ENCODE data around the gene SIRT3. TPM values are rescaled to one million over a fixed set of nuclear protein-coding genes. Genes with fewer than 3 reads are reported as not detected.

Gene SIRT3
- total RNA-seq, 1 experiment from 2014 or later = 13.9 TPM

GRCh38 chr11:256952-257737 is 21.0 kb upstream of the SIRT3 start:
- TF ChIP-seq CTCF (conservative IDR thresholded peaks at IDR 0.05) = no peak
- WGBS (ENCODE audit: extremely low coverage, insufficient read length, low lambda C conversion rate) = no CpG with 5 or more reads among the region's 14 CpGs
- Histone ChIP-seq H3K79me1 (ENCODE audit: insufficient read depth, low read depth, low read length, poor library complexity, severe bottlenecking) (no peaks in the 10 kb centered on the region), H2BK15ac (ENCODE audit: low read depth, low read length) (no peak overlapping the region), H3K4me2 (ENCODE audit: insufficient read depth, insufficient read length, low read length) (no peak overlapping the region), H3K79me2 (ENCODE audit: insufficient read depth, low read length) (no peaks in the 10 kb centered on the region), H3K27me3 (ENCODE audit: insufficient read depth, low read length) (no peaks in the 10 kb centered on the region), H4K20me1 (ENCODE audit: control insufficient read depth, insufficient read depth, insufficient read length) (no peaks in the 10 kb centered on the region), H3K23ac (ENCODE audit: insufficient read length, low read depth, low read length) (no peak overlapping the region), H3K9me3 (ENCODE audit: control insufficient read depth, low read depth, low read length) (no peaks in the 10 kb centered on the region), H4K8ac (replicated peaks; ENCODE audit: insufficient read length, low read depth, low read length) (no peak overlapping the region), H3K27ac (ENCODE audit: insufficient read length, low read depth, low read length) (no peak overlapping the region), H3T11ph (ENCODE audit: low read length) (no peak overlapping the region), H4K5ac (ENCODE audit: insufficient read length, low read depth, low read length) (no peak overlapping the region), H3K4ac (ENCODE audit: low read depth, low read length) (no peak overlapping the region), H2AFZ (ENCODE audit: low read length) (no peak overlapping the region), H2BK120ac (ENCODE audit: low read depth, low read length, poor library complexity, severe bottlenecking) (no peak overlapping the region), H2BK12ac (ENCODE audit: insufficient read length, low read depth, low read length) (no peak overlapping the region), H3K9ac (ENCODE audit: extremely low read depth, insufficient read length, low read length) (no peak overlapping the region), H4K91ac (ENCODE audit: insufficient read length, low read depth, low read length) (no peak overlapping the region), H3K56ac (ENCODE audit: insufficient read length, low read depth, low read length) (no peak overlapping the region), H3K18ac (ENCODE audit: insufficient read length, low read depth, low read length) (no peak overlapping the region), H2AK5ac (ENCODE audit: insufficient read length, low read length) (no peak overlapping the region), H3K4me1 (ENCODE audit: insufficient read depth, low read length) (no peaks in the 10 kb centered on the region), H3K23me2 (ENCODE audit: insufficient read length, low read depth, low read length, poor library complexity, severe bottlenecking) (no peaks in the 10 kb centered on the region), H3K14ac (ENCODE audit: insufficient read depth, low read length) (no peak overlapping the region), H2BK5ac (ENCODE audit: insufficient read length, low read length) (no peak overlapping the region), H2BK20ac (ENCODE audit: low read depth, low read length, poor library complexity, severe bottlenecking) (no peak overlapping the region)
- Mint-ChIP-seq H3K9me3 (peaks cover 10 to 11% of the 10 kb centered on the region in 2 experiments), H3K27ac (no peak overlapping the region), H3K4me3 (no peak overlapping the region), H3K27me3 (ENCODE audit: low read depth) (peaks cover 4% of the 10 kb centered on the region), H3K36me3 (ENCODE audit: insufficient read depth in 1 of 3, low read depth in 3 of 3) (peaks cover 12 to 19% (median 18%) of the 10 kb centered on the region in 3 experiments; a peak in 6 of 7 replicates), H3K4me1 (no peaks in the 10 kb centered on the region)
- no peak for DNase-seq

Measured in H9 (cell line).